Cardiac muscle cell (in vitro differentiated cells and primary cell): ENCODE measurements around the gene BIRC6. TPM values are rescaled to one million over a fixed set of nuclear protein-coding genes. Genes with fewer than 3 reads are reported as not detected.
"Not testable (repeated sequence)": the region's sequence is repeated elsewhere in the genome, so short reads cannot be mapped to it uniquely, and the experiment has no call there.

Experiments
- DNase-seq, 2 donors: peaks; one replicate each; pipeline versions ENCODE4 v3.0.0 to v3.0.0-alpha.2; 2010 to 2017; ENCODE audit warnings: low read depth in 1 of 2, low spot score in 1 of 2
- H3K27ac ChIP-seq: fragments of 200-600 bp; sonication (generic); 2 replicates; pipeline ENCODE4 v1.5.1; 2016
- H3K27me3 ChIP-seq: fragments of 200-600 bp; sonication (generic); 2 replicates; pipeline ENCODE4 v1.6.0; 2016; ENCODE audit warnings: control low read depth
- H3K36me3 ChIP-seq: fragments of 200-600 bp; sonication (generic); 2 replicates; pipeline ENCODE4 v1.5.1; 2016; ENCODE audit warnings: control low read depth
- H3K4me1 ChIP-seq: fragments of 200-600 bp; sonication (generic); 2 replicates; pipeline ENCODE4 v1.8.1; 2017; ENCODE audit warnings: low read depth, mild to moderate bottlenecking, mixed run types
- H3K4me3 ChIP-seq: fragments of 200-600 bp; sonication (generic); 2 replicates; pipeline ENCODE4 v1.5.1; 2016; ENCODE audit warnings: mild to moderate bottlenecking
- H3K9me3 ChIP-seq: fragments of 200-600 bp; sonication (generic); 2 replicates; pipeline ENCODE4 v1.5.1; 2017; ENCODE audit warnings: low read depth, mild to moderate bottlenecking, control low read depth
- polyA plus RNA-seq: library from polyadenylated mRNA; unstranded; fragments of >200 nt; fragmentation: Nextera tagmentation; extraction: Ambion mirVana; gene quantifications from 2 replicates; pipeline ENCODE4 v1.2.1, GENCODE V29; 2016
- total RNA-seq: library from RNA; depleted of rRNA; stranded (reverse); fragments of >200 nt; gene quantifications from 2 replicates; pipeline ENCODE4 v1.2.3, GENCODE V29; 2016
- TF ChIP-seq, protein P1 (sequence below): IDR thresholded peaks from 2 replicates; pipeline ENCODE4 v1.5.1; 2012; ENCODE audit warnings: low read depth, mild to moderate bottlenecking, low read length

BIRC6 gene
- total and polyA plus RNA-seq, 2 experiments from 2014 or later: 25.0 to 89.9 TPM

DNA sequence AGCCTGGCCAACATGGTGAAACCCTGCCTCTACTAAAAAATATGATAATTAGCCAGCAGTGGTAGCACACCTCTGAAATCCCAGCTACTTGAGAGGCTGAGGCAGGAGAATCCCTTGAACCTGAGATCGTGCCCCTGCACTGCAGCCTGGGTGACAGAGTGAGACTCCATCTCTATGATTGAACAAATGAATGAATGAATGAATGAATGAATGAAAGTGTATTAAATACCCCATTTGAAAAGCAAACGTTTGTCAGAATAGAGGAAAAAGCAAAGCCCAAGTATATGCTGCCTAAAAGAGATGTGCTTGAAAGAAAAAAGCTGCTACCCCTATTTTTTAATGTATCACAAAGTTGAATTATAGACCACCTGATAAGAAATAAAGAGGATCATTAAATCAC is 181.9 kb downstream of the BIRC6 start:
- H3K36me3 ChIP-seq: peaks cover 10% of the 10 kb centered on the region
- DNase-seq: no peak
- TF ChIP-seq, protein P1, sequence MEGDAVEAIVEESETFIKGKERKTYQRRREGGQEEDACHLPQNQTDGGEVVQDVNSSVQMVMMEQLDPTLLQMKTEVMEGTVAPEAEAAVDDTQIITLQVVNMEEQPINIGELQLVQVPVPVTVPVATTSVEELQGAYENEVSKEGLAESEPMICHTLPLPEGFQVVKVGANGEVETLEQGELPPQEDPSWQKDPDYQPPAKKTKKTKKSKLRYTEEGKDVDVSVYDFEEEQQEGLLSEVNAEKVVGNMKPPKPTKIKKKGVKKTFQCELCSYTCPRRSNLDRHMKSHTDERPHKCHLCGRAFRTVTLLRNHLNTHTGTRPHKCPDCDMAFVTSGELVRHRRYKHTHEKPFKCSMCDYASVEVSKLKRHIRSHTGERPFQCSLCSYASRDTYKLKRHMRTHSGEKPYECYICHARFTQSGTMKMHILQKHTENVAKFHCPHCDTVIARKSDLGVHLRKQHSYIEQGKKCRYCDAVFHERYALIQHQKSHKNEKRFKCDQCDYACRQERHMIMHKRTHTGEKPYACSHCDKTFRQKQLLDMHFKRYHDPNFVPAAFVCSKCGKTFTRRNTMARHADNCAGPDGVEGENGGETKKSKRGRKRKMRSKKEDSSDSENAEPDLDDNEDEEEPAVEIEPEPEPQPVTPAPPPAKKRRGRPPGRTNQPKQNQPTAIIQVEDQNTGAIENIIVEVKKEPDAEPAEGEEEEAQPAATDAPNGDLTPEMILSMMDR: no peak
- H3K9me3 ChIP-seq: no peaks in the 10 kb centered on the region
- no peaks in the 10 kb centered on the region for H3K27me3 ChIP-seq
- H3K27ac ChIP-seq: no peak overlapping the region
- H3K4me3 ChIP-seq: no peak overlapping the region
- no peaks in the 10 kb centered on the region for H3K4me1 ChIP-seq

DNA sequence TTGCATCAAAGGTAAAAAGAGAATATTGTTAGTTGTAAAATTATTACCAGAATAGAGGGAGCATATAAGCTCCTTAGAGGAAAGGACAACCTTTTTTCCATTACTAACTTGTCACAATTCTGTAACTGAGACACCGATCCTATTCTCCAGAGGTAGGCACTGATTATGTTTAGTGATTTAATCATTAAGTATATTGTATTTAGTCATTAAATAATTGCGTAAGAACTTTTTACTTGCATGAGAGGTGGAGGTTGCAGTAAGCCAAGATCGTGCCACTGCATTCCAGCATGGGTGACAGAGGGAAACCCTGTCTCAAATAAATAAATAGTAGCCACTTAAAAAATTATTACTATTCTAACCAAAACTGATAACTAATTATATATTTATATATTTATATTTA is 195.7 kb downstream of the BIRC6 start:
- DNase-seq, H3K9me3 ChIP-seq, H3K4me3 ChIP-seq, H3K27me3 ChIP-seq, H3K4me1 ChIP-seq: not testable (repeated sequence)
- H3K27ac ChIP-seq: peak overlapping the region; percentile 3
- H3K36me3 ChIP-seq: peaks cover 16% of the 10 kb centered on the region

DNA sequence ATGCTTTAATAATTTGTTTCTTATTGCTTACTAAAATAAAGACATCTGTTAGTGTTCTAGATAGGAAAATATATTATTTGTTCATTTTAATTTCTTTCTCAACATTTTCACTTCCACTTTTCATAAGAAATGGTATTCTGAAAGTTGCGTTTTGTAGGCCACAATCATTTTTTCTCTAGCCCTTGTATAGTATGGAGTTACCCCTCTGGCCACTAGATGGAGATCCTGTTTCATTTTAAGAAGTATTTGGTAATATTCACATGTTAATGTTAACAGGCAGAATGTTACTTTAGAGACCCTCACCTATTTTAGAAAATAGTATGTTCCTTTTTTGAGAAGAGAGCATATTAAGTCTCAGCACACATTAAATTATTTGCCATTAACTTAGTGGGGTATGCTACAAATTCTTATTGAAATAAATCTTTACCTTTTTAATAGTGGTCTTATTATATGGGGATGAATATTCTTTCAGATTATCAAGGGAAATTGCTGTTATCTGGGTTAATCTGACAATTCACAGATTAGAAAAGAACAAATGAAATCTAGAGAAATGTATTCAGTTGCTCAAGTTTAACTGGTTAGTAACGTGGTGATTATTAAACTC is 197.1 kb downstream of the BIRC6 start:
- H3K36me3 ChIP-seq: peaks cover 13% of the 10 kb centered on the region
- TF ChIP-seq, protein P1: peak; percentile 79

DNA sequence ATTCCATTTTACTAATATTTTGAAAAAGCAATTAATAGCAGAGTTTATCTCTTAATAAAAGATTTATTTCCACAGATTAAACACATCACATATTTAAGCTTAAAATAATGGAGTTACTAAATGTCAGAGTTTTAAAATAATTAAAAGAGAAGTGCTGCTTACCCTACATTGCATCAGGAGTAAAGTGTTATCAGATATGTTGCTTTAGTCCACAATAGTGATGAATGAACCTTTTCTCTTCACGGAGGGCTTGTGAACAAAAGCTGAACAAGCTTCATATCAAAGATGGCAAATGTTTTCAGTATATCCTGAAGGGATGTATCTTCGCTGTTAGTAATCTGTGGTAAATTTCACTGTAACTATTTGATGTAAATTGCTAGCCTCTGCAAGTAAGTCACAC is 201.7 kb downstream of the BIRC6 start:
- no peaks in the 10 kb centered on the region for H3K4me1 ChIP-seq
- H3K27ac ChIP-seq: no peak overlapping the region
- TF ChIP-seq, protein P1: no peak
- no peaks in the 10 kb centered on the region for H3K9me3 ChIP-seq
- H3K4me3 ChIP-seq: no peak overlapping the region
- peak in 1 of 2 donors; percentile 29 for DNase-seq
- H3K36me3 ChIP-seq: peaks cover 2% of the 10 kb centered on the region
- no peaks in the 10 kb centered on the region for H3K27me3 ChIP-seq

More for the DNA sequence above, 197.1 kb downstream of the BIRC6 start:
- Histone ChIP-seq H3K4me1 (no peaks in the 10 kb centered on the region), H3K4me3 (no peak overlapping the region), H3K9me3 (no peaks in the 10 kb centered on the region), H3K27ac (no peak overlapping the region), H3K27me3 (no peaks in the 10 kb centered on the region)
- DNase-seq: peak; percentile 52 to 73

DNA sequence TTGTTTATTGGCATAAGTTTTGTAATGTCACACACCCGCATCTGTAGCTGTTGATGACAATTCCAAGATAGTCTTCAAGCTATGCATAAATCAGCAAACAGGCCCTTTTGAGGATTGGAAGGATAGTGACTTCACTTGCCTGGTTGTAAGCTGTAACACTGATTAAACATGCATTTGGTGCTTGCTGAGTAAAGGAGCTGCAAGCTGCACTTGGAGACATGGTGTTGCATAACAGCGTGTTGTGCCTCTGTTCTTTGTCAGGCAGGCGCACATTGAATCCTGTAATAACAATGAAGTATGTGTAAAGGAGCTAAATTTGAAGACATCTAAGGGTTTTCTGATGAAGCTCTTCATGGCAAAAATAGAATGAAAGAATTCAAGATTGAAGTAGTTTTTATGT is 202.3 kb downstream of the BIRC6 start:
- DNase-seq: peak; percentile 22 to 85
- H3K4me3 ChIP-seq: no peak overlapping the region

DNA sequence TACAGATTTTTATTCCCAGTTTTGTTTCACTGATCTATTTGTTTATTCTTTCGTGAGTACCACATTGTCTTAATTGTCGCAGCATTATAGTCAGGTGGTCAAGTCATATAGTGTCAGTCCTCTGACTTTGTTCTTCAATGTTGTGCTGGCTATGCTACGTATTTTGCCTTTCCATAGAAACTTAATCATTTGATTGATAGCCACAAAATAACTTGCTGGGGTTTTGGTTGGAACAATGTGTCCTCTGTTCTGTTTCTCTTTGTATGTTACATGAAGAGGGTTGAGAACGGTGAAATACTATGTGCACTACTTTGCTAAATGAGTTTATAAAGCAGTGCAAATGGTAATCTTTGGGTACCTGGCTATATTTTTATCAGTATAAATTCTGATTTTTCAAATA is 206.1 kb downstream of the BIRC6 start:
- Histone ChIP-seq H3K36me3 (peaks cover 2% of the 10 kb centered on the region), H3K4me3 (no peak overlapping the region), H3K27ac (no peak overlapping the region)

More for the DNA sequence above, 202.3 kb downstream of the BIRC6 start:
- H3K9me3 ChIP-seq: no peaks in the 10 kb centered on the region
- no peaks in the 10 kb centered on the region for H3K4me1 ChIP-seq
- H3K27me3 ChIP-seq: no peaks in the 10 kb centered on the region
- H3K27ac ChIP-seq: peak overlapping the region; percentile 5
- H3K36me3 ChIP-seq: peaks cover 2% of the 10 kb centered on the region
- TF ChIP-seq, protein P1: no peak

More for the DNA sequence above, 206.1 kb downstream of the BIRC6 start:
- no peaks in the 10 kb centered on the region for H3K4me1 ChIP-seq
- H3K27me3 ChIP-seq: no peaks in the 10 kb centered on the region
- DNase-seq: no peak
- TF ChIP-seq, protein P1: no peak
- no peaks in the 10 kb centered on the region for H3K9me3 ChIP-seq
